ENCODE measurements around the gene SLIT2.

Gene SLIT2

GRCh38 chr4:20283039-20283438 lies 31.3 kb downstream of the SLIT2 start:
- TF ChIP-seq, protein P1, sequence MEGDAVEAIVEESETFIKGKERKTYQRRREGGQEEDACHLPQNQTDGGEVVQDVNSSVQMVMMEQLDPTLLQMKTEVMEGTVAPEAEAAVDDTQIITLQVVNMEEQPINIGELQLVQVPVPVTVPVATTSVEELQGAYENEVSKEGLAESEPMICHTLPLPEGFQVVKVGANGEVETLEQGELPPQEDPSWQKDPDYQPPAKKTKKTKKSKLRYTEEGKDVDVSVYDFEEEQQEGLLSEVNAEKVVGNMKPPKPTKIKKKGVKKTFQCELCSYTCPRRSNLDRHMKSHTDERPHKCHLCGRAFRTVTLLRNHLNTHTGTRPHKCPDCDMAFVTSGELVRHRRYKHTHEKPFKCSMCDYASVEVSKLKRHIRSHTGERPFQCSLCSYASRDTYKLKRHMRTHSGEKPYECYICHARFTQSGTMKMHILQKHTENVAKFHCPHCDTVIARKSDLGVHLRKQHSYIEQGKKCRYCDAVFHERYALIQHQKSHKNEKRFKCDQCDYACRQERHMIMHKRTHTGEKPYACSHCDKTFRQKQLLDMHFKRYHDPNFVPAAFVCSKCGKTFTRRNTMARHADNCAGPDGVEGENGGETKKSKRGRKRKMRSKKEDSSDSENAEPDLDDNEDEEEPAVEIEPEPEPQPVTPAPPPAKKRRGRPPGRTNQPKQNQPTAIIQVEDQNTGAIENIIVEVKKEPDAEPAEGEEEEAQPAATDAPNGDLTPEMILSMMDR (IDR thresholded peaks at IDR 0.05; ENCODE audit: control insufficient read depth, insufficient read depth, low read depth, low read length, missing control alignments) = no peak
- no peak overlapping the region for H3K4me3 ChIP-seq (ENCODE audit: control insufficient read depth, low read depth, low read length)
- DNase-seq (ENCODE audit: low read depth) = no peak

DNA sequence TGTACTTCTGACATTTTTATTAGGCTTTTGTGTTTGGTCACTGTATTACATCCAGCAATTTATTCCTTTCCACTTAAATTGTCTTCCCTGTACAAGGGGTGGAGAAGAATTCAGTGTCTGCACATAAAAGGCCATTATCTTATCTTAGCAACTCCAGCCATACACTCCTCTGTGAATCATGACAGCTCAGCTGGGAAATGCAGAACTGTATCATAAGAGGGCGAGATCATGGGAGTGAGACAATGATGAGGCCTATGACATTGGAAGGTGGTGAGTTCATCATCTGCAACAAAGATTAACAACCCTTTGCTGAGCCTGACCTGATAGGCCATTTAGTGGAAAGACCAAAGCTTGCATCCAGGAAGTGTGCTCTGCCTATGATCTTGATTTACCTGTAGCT lies 33.3 kb downstream of the SLIT2 start:
- H3K4me3 ChIP-seq (ENCODE audit: control insufficient read depth, low read depth, low read length) = no peak overlapping the region
- TF ChIP-seq, protein P1 (IDR thresholded peaks at IDR 0.05; ENCODE audit: control insufficient read depth, insufficient read depth, low read depth, low read length, missing control alignments) = no peak
- no peak for DNase-seq (ENCODE audit: low read depth)

GRCh38 chr4:20287246-20287645 lies 35.5 kb downstream of the SLIT2 start:
- DNase-seq (ENCODE audit: low read depth) = no peak
- H3K4me3 ChIP-seq (ENCODE audit: control insufficient read depth, low read depth, low read length) = no peak overlapping the region
- TF ChIP-seq, protein P1 (IDR thresholded peaks at IDR 0.05; ENCODE audit: control insufficient read depth, insufficient read depth, low read depth, low read length, missing control alignments) = no peak

DNA sequence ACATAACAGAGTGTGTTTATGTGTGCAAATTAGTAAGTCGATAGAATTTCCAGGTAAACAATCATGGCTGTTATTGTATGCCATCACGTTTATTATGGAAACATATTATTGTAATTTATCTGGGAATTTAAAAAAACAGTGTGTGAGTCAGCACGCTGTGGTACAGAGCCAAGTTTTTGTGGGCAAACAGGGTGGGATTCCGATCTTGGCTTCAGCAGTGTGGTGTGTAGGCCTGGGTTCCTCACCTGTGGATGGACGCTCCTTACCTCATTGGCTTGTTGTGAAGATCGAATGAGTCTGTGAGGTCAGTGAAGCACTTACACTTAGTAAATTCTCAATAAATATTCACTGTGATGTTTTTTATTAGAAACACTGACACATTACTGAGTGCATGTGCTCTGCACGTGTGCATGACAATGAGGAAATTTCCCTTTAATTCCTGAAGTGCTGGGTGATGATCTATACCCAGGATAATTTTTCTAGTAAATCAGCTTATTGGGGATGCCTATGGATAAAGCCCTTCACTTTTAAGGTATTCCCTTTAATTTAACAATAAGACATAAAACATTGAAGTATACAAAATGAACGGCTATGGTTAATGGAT lies 36.4 kb downstream of the SLIT2 start:
- H3K4me3 ChIP-seq (ENCODE audit: control insufficient read depth, low read depth, low read length) = no peak overlapping the region
- DNase-seq (ENCODE audit: low read depth) = no peak
- TF ChIP-seq, protein P1 (IDR thresholded peaks at IDR 0.05; ENCODE audit: control insufficient read depth, insufficient read depth, low read depth, low read length, missing control alignments) = no peak

GRCh38 chr4:20288846-20289512 lies 37.3 kb downstream of the SLIT2 start:
- no peak for DNase-seq (ENCODE audit: low read depth)
- TF ChIP-seq, protein P1 (IDR thresholded peaks at IDR 0.05; ENCODE audit: control insufficient read depth, insufficient read depth, low read depth, low read length, missing control alignments) = no peak
- no peak overlapping the region for H3K4me3 ChIP-seq (ENCODE audit: control insufficient read depth, low read depth, low read length)

DNA sequence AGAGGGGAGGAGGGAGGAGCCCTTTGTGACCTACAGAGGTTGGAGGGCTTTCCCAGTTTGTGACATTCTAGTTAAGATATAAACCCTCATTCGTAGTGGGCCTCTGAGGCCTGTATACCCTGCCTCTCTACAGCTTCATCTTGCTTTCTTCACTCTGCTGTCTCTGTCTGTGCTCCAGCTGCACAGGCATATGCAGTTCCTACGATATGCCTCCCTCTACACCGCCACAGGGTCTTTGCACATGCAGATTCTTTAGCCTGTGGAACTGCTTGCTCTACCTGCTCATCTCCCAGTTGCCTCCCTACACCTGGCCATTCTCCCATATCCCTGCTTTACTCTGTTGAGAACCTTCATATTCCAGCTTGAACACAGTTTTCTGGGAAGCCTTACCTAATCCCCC lies 38.1 kb downstream of the SLIT2 start:
- no peak for DNase-seq (ENCODE audit: low read depth)

More for the DNA sequence above, 38.1 kb downstream of the SLIT2 start:
- H3K4me3 ChIP-seq (ENCODE audit: control insufficient read depth, low read depth, low read length) = no peak overlapping the region
- TF ChIP-seq, protein P1 (IDR thresholded peaks at IDR 0.05; ENCODE audit: control insufficient read depth, insufficient read depth, low read depth, low read length, missing control alignments) = no peak

All from AG09309 (cell line).